K562 (cell line): ENCODE results near the gene WASF3. TPM values are rescaled to one million over a fixed set of nuclear protein-coding genes. Genes with fewer than 3 reads are reported as not detected.

ENCODE experiments used
- ATAC-seq: fragments of 200-7000 bp; cut with Tn5 transposase; 3 replicates; pipeline ENCODE4 v1.9.1; 2020; ENCODE audit warnings: moderate library complexity
- BruUV-seq: library from RNA; stranded (reverse); fragments of 400-500 nt; replicated peaks from 2 replicates; lab custom pipeline; 2021; lab: Mats Ljungman, UMichigan
- CTCF ChIA-PET: fragments of 300-600 bp; formaldehyde crosslinking; extraction: SDS; loops from one replicate; lab custom pipeline; 2021; ENCODE audit warnings: low intra/inter-chr PET ratio; lab: Yijun Ruan, JAX
- POLR2A ChIA-PET: fragments of 300-600, 350-650 bp; sonication (Branson Sonifier 250); formaldehyde crosslinking; extraction: SDS; loops from one replicate; lab custom pipeline; 2021; ENCODE audit warnings: antibody characterized with exemption, inconsistent platforms; lab: Yijun Ruan, JAX
- DNase-seq, 4 experiments: peaks; one replicate each; pipeline versions ENCODE4 v3.0.0 to v3.0.0-alpha.2; 2011 to 2018; ENCODE audit warnings: low spot score in 3 of 4, mixed read lengths in 3 of 4; ENCODE audit errors: extremely low read depth in 1 of 4
- FAIRE-seq: peaks from 2 replicates; lab custom pipeline; 2011; peaks lifted over from hg19 to GRCh38; lab: Jason Lieb, UNC
- H2AFZ ChIP-seq: 2 replicates; pipeline ENCODE4 v1.6.0; 2011; ENCODE audit warnings: low read depth, low read length, control low read depth, inconsistent platforms
- H3K27ac ChIP-seq: fragments of 200-600 bp; 3 replicates; pipeline ENCODE4 v1.8.0; 2011; ENCODE audit warnings: low read depth, mild to moderate bottlenecking, control low read depth, inconsistent platforms, low read length, moderate library complexity, mixed read lengths; ENCODE audit errors: extremely low read depth
- H3K27me3 ChIP-seq, 2 experiments: fragments of 300-600 bp in 1 of 2; 2 replicates in 1 of 2; 3 replicates in 1 of 2; pipeline versions ENCODE4 v1.6.0 to v1.8.0; 2011; ENCODE audit warnings: inconsistent platforms in 2 of 2, low read length in 2 of 2, mild to moderate bottlenecking in 1 of 2, mixed read lengths in 1 of 2, moderate library complexity in 1 of 2; ENCODE audit not compliant: control insufficient read depth in 2 of 2, insufficient read depth in 2 of 2
- H3K36me3 ChIP-seq: fragments of 300-600 bp; 3 replicates; pipeline ENCODE4 v1.8.0; 2011; ENCODE audit warnings: mild to moderate bottlenecking, low read length, inconsistent platforms; ENCODE audit not compliant: control insufficient read depth, insufficient read depth
- H3K4me1 ChIP-seq, 2 experiments: fragments of 200-600 bp in 1 of 2; replicated peaks in 1 of 2; 2 replicates in 1 of 2; 3 replicates in 1 of 2; pipeline versions ENCODE4 v1.5.1 to v1.8.0; 2011; ENCODE audit warnings: inconsistent platforms in 2 of 2, low read length in 2 of 2, mild to moderate bottlenecking in 1 of 2, mixed read lengths in 1 of 2, moderate library complexity in 1 of 2; ENCODE audit not compliant: control insufficient read depth in 2 of 2, insufficient read depth in 2 of 2
- H3K4me2 ChIP-seq: 2 replicates; pipeline ENCODE4 v1.6.1; 2011; ENCODE audit warnings: low read length, control low read depth, inconsistent platforms, mixed read lengths; ENCODE audit not compliant: insufficient read depth
- H3K4me3 ChIP-seq: fragments of 200-600 bp; sonication (generic), shearing (Covaris generic); 2 replicates; pipeline ENCODE4 v1.5.1; 2016; ENCODE audit warnings: control low read depth, inconsistent platforms
- H3K79me2 ChIP-seq: fragments of 200-600 bp; 3 replicates; pipeline ENCODE4 v1.8.0; 2011; ENCODE audit warnings: low read length, inconsistent platforms; ENCODE audit not compliant: control insufficient read depth, insufficient read depth
- H3K9ac ChIP-seq, 2 experiments: 2 replicates each; pipeline versions ENCODE4 v1.6.0 to v1.6.1; 2011; ENCODE audit warnings: low read depth in 2 of 2, low read length in 2 of 2, control low read depth in 1 of 2, inconsistent platforms in 1 of 2, mild to moderate bottlenecking in 1 of 2, mixed read lengths in 1 of 2; ENCODE audit not compliant: insufficient read depth in 1 of 2
- H3K9me1 ChIP-seq: one replicate; pipeline ENCODE4 v1.6.0; 2011; ENCODE audit warnings: inconsistent platforms, mild to moderate bottlenecking, low read length, moderate library complexity; ENCODE audit not compliant: control insufficient read depth, insufficient read depth
- H3K9me3 ChIP-seq: replicated peaks from 2 replicates; pipeline ENCODE4 v1.5.1; 2011; ENCODE audit warnings: low read depth, low read length, inconsistent platforms; ENCODE audit not compliant: control insufficient read depth, insufficient read depth
- H4K20me1 ChIP-seq: replicated peaks from 2 replicates; pipeline ENCODE4 v1.6.1; 2011; ENCODE audit warnings: low read length, inconsistent platforms, mixed read lengths; ENCODE audit not compliant: control insufficient read depth, insufficient read depth
- FOSL1 ChIP-seq: fragments of 200-800 bp; sonication (Bioruptor generic); conservative IDR thresholded peaks from 2 replicates; pipeline ENCODE4 v1.6.1; 2016; ENCODE audit warnings: missing genetic modification characterization, missing compliant biosample characterization
- KAT7 ChIP-seq: sonication (generic); formaldehyde crosslinking; IDR thresholded peaks from 2 replicates; pipeline ENCODE4 v1.8.0; 2022; ENCODE audit warnings: missing genetic modification reagents, mild to moderate bottlenecking, borderline replicate concordance
- MCM3 ChIP-seq: fragments of 450-650 bp; IDR thresholded peaks from 2 replicates; pipeline ENCODE4 v1.6.1; 2016
- POLR2AphosphoS5 ChIP-seq: IDR thresholded peaks from 2 replicates; pipeline ENCODE4 v1.6.1; 2011; ENCODE audit warnings: mild to moderate bottlenecking, low read depth, low read length, moderate library complexity; ENCODE audit not compliant: control insufficient read depth, insufficient read depth
- POLR3G ChIP-seq: IDR thresholded peaks from 2 replicates; pipeline ENCODE4 v1.6.1; 2011; ENCODE audit not compliant: insufficient read length, insufficient replicate concordance; ENCODE audit errors: extremely low read depth
- RNF219 ChIP-seq: fragments of 250-450 bp; sonication (Bioruptor Pico); IDR thresholded peaks from 2 replicates; pipeline ENCODE4 v1.5.0; 2022; ENCODE audit warnings: mild to moderate bottlenecking
- SIRT6 ChIP-seq: IDR thresholded peaks from one replicate; pipeline ENCODE4 v1.6.1; 2012; ENCODE audit warnings: low read depth, mild to moderate bottlenecking, control low read depth, inconsistent platforms, low read length, moderate library complexity
- ZBTB1 ChIP-seq: sonication (generic); formaldehyde crosslinking; IDR thresholded peaks from 2 replicates; pipeline ENCODE4 v1.8.1; 2023; ENCODE audit warnings: missing genetic modification reagents, low read depth, mild to moderate bottlenecking, borderline replicate concordance
- ZNF512 ChIP-seq: IDR thresholded peaks from 2 replicates; pipeline ENCODE4 v1.6.1; 2016; ENCODE audit warnings: missing genetic modification characterization, missing compliant biosample characterization
- ZNF717 ChIP-seq: fragments of 250-450 bp; sonication (Bioruptor Pico); IDR thresholded peaks from 2 replicates; pipeline ENCODE4 v1.5.0; 2021
- WGBS: fragments of 100-300 bp; shearing (Covaris generic); methylation state at CpG from one replicate; pipeline ENCODE4 v1.1.6; 2016; ENCODE audit warnings: low coverage, mixed read lengths; ENCODE audit not compliant: insufficient coverage; ENCODE audit errors: missing lambda C conversion rate; 5-methylcytosine and 5-hydroxymethylcytosine counted together
- in situ Hi-C: fragments of 300-500 bp; cut with MboI; formaldehyde crosslinking; loops from 4 replicates; pipeline ENCODE4 v1.15.0; 2018; ENCODE audit warnings: inconsistent platforms, mixed read lengths
- intact Hi-C: fragments of 100-400 bp; cut with micrococcal nuclease; formaldehyde crosslinking; loops from 2 replicates; pipeline ENCODE4 v1.14.2; 2022
- polyA plus RNA-seq, 8 experiments: library from polyadenylated mRNA; depleted of rRNA in 4 of 8; stranded (reverse) in 5 of 8; unstranded in 3 of 8; fragments of >200 nt; fragmentation: Nextera tagmentation in 2 of 8; fragmentation: Illumina TruSeq in 1 of 8; extraction: Ambion mirVana in 2 of 8; extraction: Trizol in 1 of 8; gene quantifications; 2 replicates each; pipeline versions ENCODE4 v1.2.1 to v1.2.3, GENCODE V29; 2011 to 2014; ENCODE audit warnings: inconsistent platforms in 1 of 8, missing spikeins in 1 of 8
- total RNA-seq, 7 experiments: library from RNA; depleted of rRNA in 6 of 7; stranded (reverse); fragments of >200 nt in 6 of 7; fragmentation: Illumina TruSeq in 2 of 7; extraction: Trizol in 2 of 7; gene quantifications; 2 replicates each; pipeline versions ENCODE4 v1.2.1 to v1.2.3, GENCODE V29; 2011 to 2021; ENCODE audit warnings: low replicate concordance in 1 of 7
- TF ChIP-seq, protein P1 (sequence below), 2 experiments: fragments of 450-650 bp in 1 of 2; sonication (generic) in 1 of 2; formaldehyde crosslinking; conservative IDR thresholded peaks; 2 replicates each; pipeline versions ENCODE4 v1.4.0 to v1.8.1; 2020 to 2022; ENCODE audit warnings: mild to moderate bottlenecking in 1 of 2, missing genetic modification reagents in 1 of 2
- TF ChIP-seq, protein P2 (sequence below): fragments of 250-450 bp; sonication (Bioruptor Pico); IDR thresholded peaks from 2 replicates; pipeline ENCODE4 v1.9.0; 2021; ENCODE audit warnings: mild to moderate bottlenecking
- TF ChIP-seq, protein P3 (sequence below), 3 experiments: fragments of 200-800 bp in 1 of 3; fragments of 250-450 bp in 1 of 3; fragments of 450-650 bp in 1 of 3; sonication (Bioruptor Pico) in 1 of 3; sonication (Bioruptor generic) in 1 of 3; formaldehyde crosslinking in 1 of 3; IDR thresholded peaks; 2 replicates each; pipeline versions ENCODE4 v1.6.1 to v1.8.0; 2016 to 2022; ENCODE audit warnings: mild to moderate bottlenecking in 2 of 3, missing genetic modification characterization in 2 of 3, missing compliant biosample characterization in 1 of 3, moderate library complexity in 1 of 3

Gene WASF3
- total and polyA plus RNA-seq, 9 of the 15 experiments (the other 6 are each of a cell fraction or from before 2014, with no cell fraction given), result 0.04 to 0.43 (median 0.11) TPM

DNA sequence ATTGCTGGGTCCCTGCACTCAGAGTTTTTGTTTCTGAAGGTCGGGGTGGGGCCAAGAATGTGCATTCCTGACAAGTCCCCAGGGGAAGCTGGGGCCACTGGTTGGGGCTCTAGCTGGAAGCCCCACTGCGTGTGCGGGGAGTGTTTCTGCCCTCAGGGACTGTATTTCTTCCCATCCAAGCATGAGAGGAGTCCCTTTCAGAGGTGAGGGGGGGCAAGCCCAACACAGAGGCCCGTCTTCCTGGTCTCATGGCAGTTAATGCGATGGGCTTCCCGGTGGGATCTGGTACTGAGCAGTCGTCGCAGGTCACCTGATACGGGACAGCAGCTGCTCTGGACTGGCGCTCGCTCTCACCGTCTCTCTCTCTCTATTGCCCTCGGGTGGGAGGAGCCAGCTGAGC is 152.7 kb downstream of the WASF3 start:
- in situ Hi-C loops (no loop called here), intact Hi-C loops (no loop called here)
- no peak overlapping the region for H3K9ac ChIP-seq
- H4K20me1 ChIP-seq, result 0 out of 2 replicates have a peak, but pooled peaks cover 3% of the 10 kb centered on the region
- FAIRE-seq, result no peak
- under 1% methylated on average over 11 of the region's 13 CpGs for WGBS
- 0 out of 5 replicates have a peak, but pooled peaks cover 0 to 7% of the 10 kb centered on the region in 2 experiments for H3K27me3 ChIP-seq
- no peaks in the 10 kb centered on the region for H3K9me3 ChIP-seq
- H3K79me2 ChIP-seq, result no peaks in the 10 kb centered on the region
- H3K27ac ChIP-seq, result no peak overlapping the region
- H3K36me3 ChIP-seq, result no peaks in the 10 kb centered on the region
- no peak overlapping the region for H2AFZ ChIP-seq
- ChIA-PET CTCF (no interaction called here), POLR2A (no interaction called here)
- ATAC-seq, result no peak
- H3K4me3 ChIP-seq, result no peak overlapping the region
- H3K4me1 ChIP-seq, result no peaks in the 10 kb centered on the region
- DNase-seq, result no peak
- BruUV-seq, result no TSS peak
- H3K4me2 ChIP-seq, result no peak overlapping the region
- H3K9me1 ChIP-seq, result no peaks in the 10 kb centered on the region
- TF ChIP-seq ZNF717 (CRISPR knock-in tag), result no peak
- TF ChIP-seq ZNF512 (tag), result no peak
- no peak for TF ChIP-seq POLR2AphosphoS5
- TF ChIP-seq KAT7 (CRISPR knock-in tag), result no peak
- no peak for TF ChIP-seq MCM3
- TF ChIP-seq SIRT6, result no peak
- no peak for TF ChIP-seq POLR3G
- TF ChIP-seq, protein P1, sequence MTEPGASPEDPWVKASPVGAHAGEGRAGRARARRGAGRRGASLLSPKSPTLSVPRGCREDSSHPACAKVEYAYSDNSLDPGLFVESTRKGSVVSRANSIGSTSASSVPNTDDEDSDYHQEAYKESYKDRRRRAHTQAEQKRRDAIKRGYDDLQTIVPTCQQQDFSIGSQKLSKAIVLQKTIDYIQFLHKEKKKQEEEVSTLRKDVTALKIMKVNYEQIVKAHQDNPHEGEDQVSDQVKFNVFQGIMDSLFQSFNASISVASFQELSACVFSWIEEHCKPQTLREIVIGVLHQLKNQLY (CRISPR knock-in tag; conservative IDR thresholded peaks at IDR 0.05), result no peak
- no peak for TF ChIP-seq RNF219 (CRISPR knock-in tag)
- TF ChIP-seq ZBTB1 (CRISPR knock-in tag), result no peak
- TF ChIP-seq, protein P2, sequence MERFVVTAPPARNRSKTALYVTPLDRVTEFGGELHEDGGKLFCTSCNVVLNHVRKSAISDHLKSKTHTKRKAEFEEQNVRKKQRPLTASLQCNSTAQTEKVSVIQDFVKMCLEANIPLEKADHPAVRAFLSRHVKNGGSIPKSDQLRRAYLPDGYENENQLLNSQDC (CRISPR knock-in tag), result no peak
- TF ChIP-seq, protein P3, sequence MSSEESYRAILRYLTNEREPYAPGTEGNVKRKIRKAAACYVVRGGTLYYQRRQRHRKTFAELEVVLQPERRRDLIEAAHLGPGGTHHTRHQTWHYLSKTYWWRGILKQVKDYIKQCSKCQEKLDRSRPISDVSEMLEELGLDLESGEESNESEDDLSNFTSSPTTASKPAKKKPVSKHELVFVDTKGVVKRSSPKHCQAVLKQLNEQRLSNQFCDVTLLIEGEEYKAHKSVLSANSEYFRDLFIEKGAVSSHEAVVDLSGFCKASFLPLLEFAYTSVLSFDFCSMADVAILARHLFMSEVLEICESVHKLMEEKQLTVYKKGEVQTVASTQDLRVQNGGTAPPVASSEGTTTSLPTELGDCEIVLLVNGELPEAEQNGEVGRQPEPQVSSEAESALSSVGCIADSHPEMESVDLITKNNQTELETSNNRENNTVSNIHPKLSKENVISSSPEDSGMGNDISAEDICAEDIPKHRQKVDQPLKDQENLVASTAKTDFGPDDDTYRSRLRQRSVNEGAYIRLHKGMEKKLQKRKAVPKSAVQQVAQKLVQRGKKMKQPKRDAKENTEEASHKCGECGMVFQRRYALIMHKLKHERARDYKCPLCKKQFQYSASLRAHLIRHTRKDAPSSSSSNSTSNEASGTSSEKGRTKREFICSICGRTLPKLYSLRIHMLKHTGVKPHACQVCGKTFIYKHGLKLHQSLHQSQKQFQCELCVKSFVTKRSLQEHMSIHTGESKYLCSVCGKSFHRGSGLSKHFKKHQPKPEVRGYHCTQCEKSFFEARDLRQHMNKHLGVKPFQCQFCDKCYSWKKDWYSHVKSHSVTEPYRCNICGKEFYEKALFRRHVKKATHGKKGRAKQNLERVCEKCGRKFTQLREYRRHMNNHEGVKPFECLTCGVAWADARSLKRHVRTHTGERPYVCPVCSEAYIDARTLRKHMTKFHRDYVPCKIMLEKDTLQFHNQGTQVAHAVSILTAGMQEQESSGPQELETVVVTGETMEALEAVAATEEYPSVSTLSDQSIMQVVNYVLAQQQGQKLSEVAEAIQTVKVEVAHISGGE (CRISPR knock-in tag; IDR thresholded peaks at IDR 0.05), result no peak
- no peak for TF ChIP-seq FOSL1
